MCF 10A (cell line): Measurements from ENCODE around the gene LRPAP1. TPM values are rescaled to one million over a fixed set of nuclear protein-coding genes. Genes with fewer than 3 reads are reported as not detected.

ENCODE experiments used
- BruUV-seq: library from RNA; stranded (reverse); fragments of 400-500 nt; replicated peaks from 2 replicates; lab custom pipeline; 2021; lab: Mats Ljungman, UMichigan
- CTCF ChIA-PET: fragments of 300-600 bp; sonication (Branson Sonifier 250); formaldehyde crosslinking; extraction: SDS; loops from one replicate; lab custom pipeline; 2021; ENCODE audit warnings: antibody characterized with exemption, inconsistent platforms; lab: Yijun Ruan, JAX
- POLR2A ChIA-PET: fragments of 300-600, 350-650 bp; sonication (Branson Sonifier 250); formaldehyde crosslinking; extraction: SDS; loops from one replicate; lab custom pipeline; 2020; ENCODE audit warnings: antibody characterized with exemption, inconsistent platforms; lab: Yijun Ruan, JAX
- DNase-seq: peaks from one replicate; pipeline ENCODE4 v3.0.0-alpha.2; 2018; ENCODE audit not compliant: unreplicated experiment
- H3K27ac Mint-ChIP-seq: one replicate; pipeline ENCODE4 v1.8.0; 2022; ENCODE audit warnings: mild to moderate bottlenecking, low read depth, mixed read lengths; ENCODE audit not compliant: unreplicated experiment
- H3K27me3 Mint-ChIP-seq: one replicate; pipeline ENCODE4 v1.8.0; 2022; ENCODE audit warnings: mixed read lengths; ENCODE audit not compliant: insufficient read depth, unreplicated experiment
- H3K36me3 Mint-ChIP-seq: one replicate; pipeline ENCODE4 v1.8.0; 2022; ENCODE audit warnings: mild to moderate bottlenecking, moderate library complexity, mixed read lengths; ENCODE audit not compliant: insufficient read depth, unreplicated experiment
- H3K4me1 Mint-ChIP-seq: one replicate; pipeline ENCODE4 v1.8.0; 2022; ENCODE audit warnings: mixed read lengths; ENCODE audit not compliant: insufficient read depth, unreplicated experiment
- H3K4me3 Mint-ChIP-seq: one replicate; pipeline ENCODE4 v1.8.0; 2022; ENCODE audit warnings: mild to moderate bottlenecking, moderate library complexity, mixed read lengths; ENCODE audit not compliant: unreplicated experiment
- H3K9me3 Mint-ChIP-seq: one replicate; pipeline ENCODE4 v1.8.0; 2022; ENCODE audit warnings: mixed read lengths; ENCODE audit not compliant: unreplicated experiment
- CTCF ChIP-seq: fragments of 200-600 bp; IDR thresholded peaks from one replicate; pipeline ENCODE4 v1.8.0; 2022; ENCODE audit warnings: antibody characterized with exemption, mild to moderate bottlenecking; ENCODE audit not compliant: unreplicated experiment
- intact Hi-C: fragments of 100-400 bp; cut with micrococcal nuclease; formaldehyde crosslinking; loops from 2 replicates; pipeline ENCODE4 v1.14.1; 2022
- total RNA-seq: library from RNA; stranded (reverse); gene quantifications from 2 replicates; pipeline ENCODE4 v1.2.3, GENCODE V29; 2022

Gene LRPAP1
- total RNA-seq, 1 experiment from 2014 or later: 93.6 TPM

- H3K4me3 Mint-ChIP-seq: no peak overlapping the region
- no peaks in the 10 kb centered on the region for H3K9me3 Mint-ChIP-seq
- TF ChIP-seq CTCF: no peak
- H3K36me3 Mint-ChIP-seq: peaks cover 24% of the 10 kb centered on the region
- BruUV-seq: no TSS peak
- intact Hi-C loops: no loop called here
- no peaks in the 10 kb centered on the region for H3K4me1 Mint-ChIP-seq
- CTCF ChIA-PET: interaction anchor here (1.3 kb wide), 1 partner anchor 19 kb away, joined by 3 read pairs; no protein-coding TSS in a partner anchor
- POLR2A ChIA-PET: no interaction called here
- DNase-seq: no peak
- H3K27ac Mint-ChIP-seq: no peak overlapping the region
- no peaks in the 10 kb centered on the region for H3K27me3 Mint-ChIP-seq
Measured at GRCh38 chr4:3499710-3500109, 32.5 kb downstream of the LRPAP1 start.

- Mint-ChIP-seq H3K9me3 (no peaks in the 10 kb centered on the region), H3K36me3 (peaks cover 17% of the 10 kb centered on the region), H3K27ac (no peak overlapping the region), H3K4me1 (no peaks in the 10 kb centered on the region), H3K4me3 (no peak overlapping the region), H3K27me3 (no peaks in the 10 kb centered on the region)
- CTCF ChIA-PET: no interaction called here
- TF ChIP-seq CTCF: no peak
- intact Hi-C loops: no loop called here
- POLR2A ChIA-PET: no interaction called here
- no TSS peak for BruUV-seq
- DNase-seq: no peak
Measured at GRCh38 chr4:3498901-3499510, 33.2 kb downstream of the LRPAP1 start.

DNA sequence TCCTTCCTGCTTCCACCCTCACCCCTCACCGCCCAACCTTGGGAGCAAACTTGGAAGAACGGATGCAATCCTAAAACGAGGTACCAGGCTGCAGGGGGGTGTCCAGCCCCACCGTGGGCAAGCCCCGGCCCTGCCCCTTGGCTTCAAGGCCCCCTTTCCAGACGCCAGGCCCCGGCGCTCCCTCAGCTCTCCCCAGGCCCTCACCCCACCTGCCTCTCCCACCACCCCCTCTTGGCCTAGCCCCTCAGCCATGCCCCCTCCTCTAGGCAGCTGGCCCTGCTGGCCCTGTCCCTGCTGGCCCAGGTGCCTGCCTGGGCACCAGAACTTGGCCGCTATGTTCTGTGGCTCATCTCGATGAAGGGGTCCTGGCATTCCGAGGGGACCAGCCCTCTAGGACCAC is 33.8 kb downstream of the LRPAP1 start:
- ChIA-PET CTCF (no interaction called here), POLR2A (no interaction called here)
- intact Hi-C loops: no loop called here
- H3K4me3 Mint-ChIP-seq: no peak overlapping the region
- DNase-seq: no peak
- no peak overlapping the region for H3K27ac Mint-ChIP-seq
- no TSS peak for BruUV-seq
- no peak for TF ChIP-seq CTCF
- H3K4me1 Mint-ChIP-seq: no peaks in the 10 kb centered on the region
- peaks cover 12% of the 10 kb centered on the region for H3K36me3 Mint-ChIP-seq
- no peaks in the 10 kb centered on the region for H3K27me3 Mint-ChIP-seq
- no peaks in the 10 kb centered on the region for H3K9me3 Mint-ChIP-seq

GRCh38 chr4:3497523-3498389 is 34.5 kb downstream of the LRPAP1 start:
- H3K27me3 Mint-ChIP-seq: no peaks in the 10 kb centered on the region
- BruUV-seq: no TSS peak
- H3K27ac Mint-ChIP-seq: no peak overlapping the region
- no peak for DNase-seq
- POLR2A ChIA-PET: no interaction called here
- CTCF ChIA-PET: no interaction called here
- TF ChIP-seq CTCF: no peak
- H3K4me1 Mint-ChIP-seq: no peaks in the 10 kb centered on the region
- no peak overlapping the region for H3K4me3 Mint-ChIP-seq
- intact Hi-C loops: no loop called here
- no peaks in the 10 kb centered on the region for H3K9me3 Mint-ChIP-seq
- H3K36me3 Mint-ChIP-seq: peaks cover 6% of the 10 kb centered on the region
